Fibroblast of lung (primary cell): ENCODE measurements around the gene JAK1.

ENCODE experiments used
- EZH2 ChIP-seq: IDR thresholded peaks from 2 replicates; pipeline ENCODE4 v1.5.1; 2012; ENCODE audit warnings: low read length, control low read depth, mild to moderate bottlenecking; ENCODE audit errors: missing control alignments
- TF ChIP-seq, protein P1 (sequence below), 2 donors: IDR thresholded peaks in 1 of 2; conservative IDR thresholded peaks in 1 of 2; 1 replicate in 1 of 2; 2 replicates in 1 of 2; pipeline ENCODE4 v1.5.1; 2011 to 2012; ENCODE audit warnings: low read length in 2 of 2, control low read depth in 1 of 2, inconsistent platforms in 1 of 2, low read depth in 1 of 2, mild to moderate bottlenecking in 1 of 2

- TF ChIP-seq, protein P1, sequence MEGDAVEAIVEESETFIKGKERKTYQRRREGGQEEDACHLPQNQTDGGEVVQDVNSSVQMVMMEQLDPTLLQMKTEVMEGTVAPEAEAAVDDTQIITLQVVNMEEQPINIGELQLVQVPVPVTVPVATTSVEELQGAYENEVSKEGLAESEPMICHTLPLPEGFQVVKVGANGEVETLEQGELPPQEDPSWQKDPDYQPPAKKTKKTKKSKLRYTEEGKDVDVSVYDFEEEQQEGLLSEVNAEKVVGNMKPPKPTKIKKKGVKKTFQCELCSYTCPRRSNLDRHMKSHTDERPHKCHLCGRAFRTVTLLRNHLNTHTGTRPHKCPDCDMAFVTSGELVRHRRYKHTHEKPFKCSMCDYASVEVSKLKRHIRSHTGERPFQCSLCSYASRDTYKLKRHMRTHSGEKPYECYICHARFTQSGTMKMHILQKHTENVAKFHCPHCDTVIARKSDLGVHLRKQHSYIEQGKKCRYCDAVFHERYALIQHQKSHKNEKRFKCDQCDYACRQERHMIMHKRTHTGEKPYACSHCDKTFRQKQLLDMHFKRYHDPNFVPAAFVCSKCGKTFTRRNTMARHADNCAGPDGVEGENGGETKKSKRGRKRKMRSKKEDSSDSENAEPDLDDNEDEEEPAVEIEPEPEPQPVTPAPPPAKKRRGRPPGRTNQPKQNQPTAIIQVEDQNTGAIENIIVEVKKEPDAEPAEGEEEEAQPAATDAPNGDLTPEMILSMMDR (conservative IDR thresholded peaks at IDR 0.05 in 1 of 2, IDR thresholded peaks at IDR 0.05 in 1 of 2; ENCODE audit: low read depth in 1 of 2, low read length in 2 of 2), result no peak
- no peak for TF ChIP-seq EZH2
These were observed 85.9 kb downstream of the JAK1 start for GRCh38 chr1:64880449-64880848.
